ENCODE data around the gene UBE3A.

GRCh38 chr15:25331404-25331803, 107.4 kb downstream of the UBE3A start:
- no peak for TF ChIP-seq CTCF (conservative IDR thresholded peaks at IDR 0.05 in 1 of 2, IDR thresholded peaks at IDR 0.05 in 1 of 2; ENCODE audit: extremely low read depth in 1 of 2, insufficient read depth in 1 of 2, low read depth in 1 of 2, low read length in 2 of 2)
- TF ChIP-seq EZH2 (IDR thresholded peaks at IDR 0.05; ENCODE audit: borderline replicate concordance, low read length) = no peak

Measured in mammary epithelial cell (primary cell).